ENCODE data around the gene MGAT4A.

GRCh38 chr2:98702858-98703620, 27.9 kb downstream of the MGAT4A start:
- TF ChIP-seq POLR2A (IDR thresholded peaks at IDR 0.05) (no peak), CTCF (IDR thresholded peaks at IDR 0.05) (no peak)
